Endodermal cell (in vitro differentiated cells): ENCODE data around the gene ZPLD1. TPM values are rescaled to one million over a fixed set of nuclear protein-coding genes. Genes with fewer than 3 reads are reported as not detected.

Source experiments
- DNase-seq: peaks from one replicate; pipeline ENCODE4 v3.0.0-alpha.2; 2017
- H3K27ac ChIP-seq: 2 replicates; pipeline ENCODE4 v1.5.1; 2013; ENCODE audit warnings: mild to moderate bottlenecking, low read depth, low read length, moderate library complexity
- H3K27me3 ChIP-seq: 2 replicates; pipeline ENCODE4 v1.6.1; 2013; ENCODE audit warnings: mild to moderate bottlenecking, low read length, moderate library complexity; ENCODE audit not compliant: insufficient read depth, control insufficient read depth, poor library complexity, severe bottlenecking
- H3K36me3 ChIP-seq: 2 replicates; pipeline ENCODE4 v1.7.0; 2013; ENCODE audit warnings: mild to moderate bottlenecking, low read length, moderate library complexity; ENCODE audit not compliant: control insufficient read depth, insufficient read depth
- H3K4me1 ChIP-seq: one replicate; pipeline ENCODE4 v1.7.0; 2013; ENCODE audit warnings: low read length; ENCODE audit not compliant: control insufficient read depth, insufficient read depth
- H3K4me3 ChIP-seq: 2 replicates; pipeline ENCODE4 v1.5.1; 2013; ENCODE audit warnings: mild to moderate bottlenecking, low read length, moderate library complexity
- H3K9ac ChIP-seq: 2 replicates; pipeline ENCODE4 v1.6.1; 2013; ENCODE audit warnings: mild to moderate bottlenecking, low read length, moderate library complexity; ENCODE audit not compliant: poor library complexity, severe bottlenecking; ENCODE audit errors: extremely low read depth
- H3K9me3 ChIP-seq: 2 replicates; pipeline ENCODE4 v1.6.1; 2013; ENCODE audit warnings: mild to moderate bottlenecking, low read length, moderate library complexity; ENCODE audit not compliant: control insufficient read depth
- H3K27ac Mint-ChIP-seq: 2 replicates; pipeline ENCODE4 v1.8.0; 2020; ENCODE audit warnings: mixed read lengths
- H3K27me3 Mint-ChIP-seq: 2 replicates; pipeline ENCODE4 v1.8.0; 2021; ENCODE audit warnings: mild to moderate bottlenecking, mixed read lengths; ENCODE audit not compliant: insufficient read depth
- H3K36me3 Mint-ChIP-seq: 2 replicates; pipeline ENCODE4 v1.8.0; 2020; ENCODE audit warnings: low read depth, mixed read lengths
- H3K4me1 Mint-ChIP-seq: 2 replicates; pipeline ENCODE4 v1.8.0; 2020; ENCODE audit warnings: mixed read lengths
- H3K4me3 Mint-ChIP-seq: 2 replicates; pipeline ENCODE4 v1.8.0; 2020; ENCODE audit warnings: mild to moderate bottlenecking, moderate library complexity, mixed read lengths
- H3K9me3 Mint-ChIP-seq: 2 replicates; pipeline ENCODE4 v1.8.0; 2020; ENCODE audit warnings: mild to moderate bottlenecking, mixed read lengths
- WGBS, 2 experiments: methylation state at CpG; one replicate each; pipeline versions ENCODE4 v1.1.5 to v1.1.7; 2013; ENCODE audit warnings: missing lambda C conversion rate in 2 of 2, mixed read lengths in 1 of 2; ENCODE audit not compliant: insufficient coverage in 1 of 2, insufficient read length in 1 of 2; 5-methylcytosine and 5-hydroxymethylcytosine counted together
- total RNA-seq, 2 donors: library from RNA; stranded (reverse); fragmentation: NEBNext Ultra II Directional in 1 of 2; extraction: Animal tissue kit (Norgen Biotek cat#: 25700) in 1 of 2; gene quantifications; 2 replicates in 1 of 2; 3 replicates in 1 of 2; pipeline ENCODE4 v1.2.1, GENCODE V29; 2021
- TF ChIP-seq, protein P1 (sequence below): fragments of 200-600 bp; sonication (generic); conservative IDR thresholded peaks from 2 replicates; pipeline ENCODE4 v1.5.0; 2021; ENCODE audit warnings: antibody characterized with exemption, mild to moderate bottlenecking

ZPLD1 gene
- total RNA-seq, 2 donors from 2014 or later, result 0.18 TPM; not detected in 1

GRCh38 chr3:102514241-102514640, 79.4 kb downstream of the ZPLD1 start:
- H3K4me3 Mint-ChIP-seq, result no peak overlapping the region
- Histone ChIP-seq H3K36me3 (no peaks in the 10 kb centered on the region), H3K4me1 (no peaks in the 10 kb centered on the region), H3K27ac (no peak overlapping the region), H3K4me3 (no peak overlapping the region), H3K27me3 (no peaks in the 10 kb centered on the region), H3K9ac (no peak overlapping the region), H3K9me3 (no peaks in the 10 kb centered on the region)
- peaks cover 13% of the 10 kb centered on the region for H3K4me1 Mint-ChIP-seq
- no peak for DNase-seq
- H3K27me3 Mint-ChIP-seq, result peaks cover 1% of the 10 kb centered on the region
- no peak overlapping the region for H3K27ac Mint-ChIP-seq
- H3K36me3 Mint-ChIP-seq, result no peaks in the 10 kb centered on the region
- peaks cover 3% of the 10 kb centered on the region for H3K9me3 Mint-ChIP-seq
- TF ChIP-seq, protein P1, sequence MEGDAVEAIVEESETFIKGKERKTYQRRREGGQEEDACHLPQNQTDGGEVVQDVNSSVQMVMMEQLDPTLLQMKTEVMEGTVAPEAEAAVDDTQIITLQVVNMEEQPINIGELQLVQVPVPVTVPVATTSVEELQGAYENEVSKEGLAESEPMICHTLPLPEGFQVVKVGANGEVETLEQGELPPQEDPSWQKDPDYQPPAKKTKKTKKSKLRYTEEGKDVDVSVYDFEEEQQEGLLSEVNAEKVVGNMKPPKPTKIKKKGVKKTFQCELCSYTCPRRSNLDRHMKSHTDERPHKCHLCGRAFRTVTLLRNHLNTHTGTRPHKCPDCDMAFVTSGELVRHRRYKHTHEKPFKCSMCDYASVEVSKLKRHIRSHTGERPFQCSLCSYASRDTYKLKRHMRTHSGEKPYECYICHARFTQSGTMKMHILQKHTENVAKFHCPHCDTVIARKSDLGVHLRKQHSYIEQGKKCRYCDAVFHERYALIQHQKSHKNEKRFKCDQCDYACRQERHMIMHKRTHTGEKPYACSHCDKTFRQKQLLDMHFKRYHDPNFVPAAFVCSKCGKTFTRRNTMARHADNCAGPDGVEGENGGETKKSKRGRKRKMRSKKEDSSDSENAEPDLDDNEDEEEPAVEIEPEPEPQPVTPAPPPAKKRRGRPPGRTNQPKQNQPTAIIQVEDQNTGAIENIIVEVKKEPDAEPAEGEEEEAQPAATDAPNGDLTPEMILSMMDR, result no peak
- WGBS, 2 experiments, result 79% methylated on average over 1 of the region's 1 CpG; no CpG with 5 or more reads in 1 of the 2 experiments

- H3K4me1 Mint-ChIP-seq, result no peaks in the 10 kb centered on the region
- H3K27ac Mint-ChIP-seq, result no peak overlapping the region
- no peak overlapping the region for H3K4me3 Mint-ChIP-seq
- Histone ChIP-seq H3K36me3 (no peaks in the 10 kb centered on the region), H3K9ac (no peak overlapping the region), H3K27ac (no peak overlapping the region), H3K4me3 (no peak overlapping the region), H3K27me3 (no peaks in the 10 kb centered on the region), H3K4me1 (no peaks in the 10 kb centered on the region), H3K9me3 (no peaks in the 10 kb centered on the region)
- peaks cover 1% of the 10 kb centered on the region for H3K27me3 Mint-ChIP-seq
- TF ChIP-seq, protein P1, result no peak
- 97 to 100% methylated on average over 1 to 2 of the region's 4 CpGs for WGBS, 2 experiments
- no peaks in the 10 kb centered on the region for H3K36me3 Mint-ChIP-seq
- DNase-seq, result no peak
- peaks cover 3% of the 10 kb centered on the region for H3K9me3 Mint-ChIP-seq
These were observed 86.4 kb downstream of the ZPLD1 start for GRCh38 chr3:102521246-102521645.

DNA sequence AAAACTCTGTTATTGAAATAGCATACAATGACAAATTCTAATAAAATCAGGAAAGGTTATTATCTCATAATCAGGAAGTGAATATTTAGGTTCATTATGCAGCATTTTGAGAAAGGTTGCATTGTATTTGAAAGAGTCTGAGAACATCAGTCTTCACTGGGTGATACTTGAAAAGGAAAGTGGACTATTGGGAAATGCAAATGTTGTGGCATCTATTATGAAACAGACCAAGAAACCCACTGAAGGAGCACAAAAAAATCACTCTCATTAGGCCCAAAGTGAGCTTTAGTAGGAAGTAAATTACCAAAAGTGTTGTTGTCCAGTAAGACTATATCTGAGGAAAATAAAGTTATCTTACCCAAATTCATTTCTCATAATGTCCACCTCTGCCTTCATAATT, 90.8 kb downstream of the ZPLD1 start:
- no peak overlapping the region for H3K9ac ChIP-seq
- DNase-seq, result no peak
- no peak overlapping the region for H3K4me3 ChIP-seq
- no peaks in the 10 kb centered on the region for H3K9me3 Mint-ChIP-seq
- H3K27me3 ChIP-seq, result no peaks in the 10 kb centered on the region
- H3K27ac Mint-ChIP-seq, result no peak overlapping the region
- no peaks in the 10 kb centered on the region for H3K9me3 ChIP-seq
- no peaks in the 10 kb centered on the region for H3K36me3 ChIP-seq
- H3K36me3 Mint-ChIP-seq, result no peaks in the 10 kb centered on the region
- H3K4me1 Mint-ChIP-seq, result peaks cover 5% of the 10 kb centered on the region
- no peak overlapping the region for H3K27ac ChIP-seq
- no peak overlapping the region for H3K4me3 Mint-ChIP-seq
- H3K27me3 Mint-ChIP-seq, result no peaks in the 10 kb centered on the region
- TF ChIP-seq, protein P1, result no peak
- peaks cover 7% of the 10 kb centered on the region for H3K4me1 ChIP-seq
